HepG2 (cell line): Measurements from ENCODE around the gene PSME3IP1. TPM values are rescaled to one million over a fixed set of nuclear protein-coding genes. Genes with fewer than 3 reads are reported as not detected.

Experiments used
- ATAC-seq: fragments of 200-7000 bp; cut with Tn5 transposase; 3 replicates; pipeline ENCODE4 v1.9.1; 2020; ENCODE audit warnings: mild to moderate bottlenecking, moderate library complexity
- BruUV-seq: library from RNA; stranded (reverse); fragments of 400-500 nt; replicated peaks from 2 replicates; lab custom pipeline; 2021; lab: Mats Ljungman, UMichigan
- CTCF ChIA-PET: fragments of 300-600 bp; formaldehyde crosslinking; extraction: SDS; loops from one replicate; lab custom pipeline; 2021; ENCODE audit warnings: low total read pairs, inconsistent platforms, low intra/inter-chr PET ratio; lab: Yijun Ruan, JAX
- POLR2A ChIA-PET: fragments of 350-600 bp; sonication (Branson Sonifier 250); formaldehyde crosslinking; loops from one replicate; lab custom pipeline; 2020; ENCODE audit warnings: antibody characterized with exemption, inconsistent platforms; lab: Yijun Ruan, JAX
- DNase-seq: peaks from one replicate; pipeline ENCODE4 v3.0.0-alpha.2; 2015; ENCODE audit warnings: low spot score
- FAIRE-seq: peaks from 3 replicates; lab custom pipeline; 2011; peaks lifted over from hg19 to GRCh38; lab: Jason Lieb, UNC
- H2AFZ ChIP-seq: one replicate; pipeline ENCODE4 v1.6.1; 2011; ENCODE audit warnings: low read length, inconsistent platforms
- H3K27ac ChIP-seq: fragments of 300-600 bp; 3 replicates; pipeline ENCODE4 v1.8.0; 2011; ENCODE audit warnings: mixed run types, mild to moderate bottlenecking, mixed read lengths, low read length, inconsistent platforms; ENCODE audit not compliant: insufficient read depth; ENCODE audit errors: extremely low read length
- H3K27me3 ChIP-seq, 2 experiments: fragments of 200-600 bp in 1 of 2; 2 replicates in 1 of 2; 3 replicates in 1 of 2; pipeline versions ENCODE4 v1.6.0 to v1.8.0; 2011; ENCODE audit warnings: low read length in 2 of 2, mild to moderate bottlenecking in 2 of 2, moderate library complexity in 2 of 2, inconsistent platforms in 1 of 2; ENCODE audit not compliant: insufficient read depth in 2 of 2, control insufficient read depth in 1 of 2
- H3K36me3 ChIP-seq, 2 experiments: fragments of 200-600 bp in 1 of 2; replicated peaks in 1 of 2; 2 replicates in 1 of 2; 3 replicates in 1 of 2; pipeline versions ENCODE4 v1.5.1 to v1.8.0; 2011; ENCODE audit warnings: low read length in 2 of 2, inconsistent platforms in 1 of 2; ENCODE audit not compliant: insufficient read depth in 2 of 2, control insufficient read depth in 1 of 2
- H3K4me1 ChIP-seq: 2 replicates; pipeline ENCODE4 v1.5.1; 2012; ENCODE audit warnings: low read length, inconsistent platforms; ENCODE audit not compliant: insufficient read depth
- H3K4me2 ChIP-seq: 2 replicates; pipeline ENCODE4 v1.6.0; 2011; ENCODE audit warnings: low read depth, low read length, inconsistent platforms
- H3K4me3 ChIP-seq, 3 experiments: fragments of 200-600 bp in 1 of 3; sonication (generic), shearing (Covaris generic) in 1 of 3; replicated peaks in 1 of 3; 2 replicates each; pipeline ENCODE4 v1.5.1; 2011 to 2016; ENCODE audit warnings: low read length in 3 of 3, inconsistent platforms in 2 of 3, low read depth in 2 of 3, mild to moderate bottlenecking in 2 of 3, control low read depth in 1 of 3, mixed read lengths in 1 of 3; ENCODE audit not compliant: insufficient read depth in 1 of 3
- H3K79me2 ChIP-seq: one replicate; pipeline ENCODE4 v1.6.1; 2011; ENCODE audit warnings: low read length, inconsistent platforms; ENCODE audit not compliant: insufficient read depth
- H3K9ac ChIP-seq: 2 replicates; pipeline ENCODE4 v1.6.0; 2011; ENCODE audit warnings: mild to moderate bottlenecking, low read depth, low read length, inconsistent platforms; ENCODE audit not compliant: insufficient read depth
- H3K9me3 ChIP-seq: 2 replicates; pipeline ENCODE4 v1.5.1; 2012; ENCODE audit warnings: mild to moderate bottlenecking, low read length
- H4K20me1 ChIP-seq: 2 replicates; pipeline ENCODE4 v1.6.0; 2011; ENCODE audit warnings: inconsistent platforms, mild to moderate bottlenecking, low read length, moderate library complexity; ENCODE audit not compliant: insufficient read depth
- DPF2 ChIP-seq: sonication (generic); formaldehyde crosslinking; IDR thresholded peaks from 2 replicates; pipeline ENCODE4 v1.4.0; 2020; ENCODE audit warnings: mild to moderate bottlenecking, low read depth, missing genetic modification reagents, borderline replicate concordance
- FOXP1 ChIP-seq, 2 experiments: fragments of 450-650 bp in 1 of 2; IDR thresholded peaks; 2 replicates each; pipeline ENCODE4 v1.6.1; 2017 to 2018; ENCODE audit warnings: antibody characterized with exemption in 1 of 2
- GATA4 ChIP-seq: sonication (generic); IDR thresholded peaks from 2 replicates; pipeline ENCODE4 v1.6.1; 2016; ENCODE audit warnings: antibody characterized with exemption, low read depth, borderline replicate concordance
- RBAK ChIP-seq: sonication (generic); formaldehyde crosslinking; IDR thresholded peaks from 2 replicates; pipeline ENCODE4 v1.5.1; 2020; ENCODE audit warnings: mild to moderate bottlenecking, missing genetic modification reagents
- SAP130 ChIP-seq: IDR thresholded peaks from 2 replicates; pipeline ENCODE4 v1.6.1; 2016; ENCODE audit warnings: low read depth
- SNAI1 ChIP-seq: sonication (generic); formaldehyde crosslinking; IDR thresholded peaks from 2 replicates; pipeline ENCODE4 v1.5.0; 2020; ENCODE audit warnings: mild to moderate bottlenecking, missing genetic modification reagents, borderline replicate concordance
- TCF7L2 ChIP-seq: IDR thresholded peaks from 2 replicates; pipeline ENCODE4 v1.6.1; 2011; ENCODE audit warnings: mild to moderate bottlenecking, low read depth, low read length, moderate library complexity
- TERF1 ChIP-seq: sonication (generic); formaldehyde crosslinking; IDR thresholded peaks from 2 replicates; pipeline ENCODE4 v1.8.0; 2022; ENCODE audit warnings: mild to moderate bottlenecking, missing genetic modification reagents, moderate library complexity
- ZBTB14 ChIP-seq: sonication (generic); formaldehyde crosslinking; IDR thresholded peaks from 2 replicates; pipeline ENCODE4 v1.4.0; 2020; ENCODE audit warnings: missing genetic modification reagents
- ZBTB7B ChIP-seq: sonication (generic); formaldehyde crosslinking; IDR thresholded peaks from 2 replicates; pipeline ENCODE4 v1.4.0; 2020; ENCODE audit warnings: missing genetic modification reagents
- ZNF225 ChIP-seq: sonication (generic); formaldehyde crosslinking; IDR thresholded peaks from 2 replicates; pipeline ENCODE4 v1.4.0; 2020; ENCODE audit warnings: mild to moderate bottlenecking, missing genetic modification reagents
- ZNF337 ChIP-seq: sonication (generic); formaldehyde crosslinking; IDR thresholded peaks from 2 replicates; pipeline ENCODE4 v1.5.1; 2020; ENCODE audit warnings: missing genetic modification reagents, low read depth, mild to moderate bottlenecking, borderline replicate concordance
- ZNF33B ChIP-seq: sonication (generic); formaldehyde crosslinking; IDR thresholded peaks from 2 replicates; pipeline ENCODE4 v1.5.1; 2020; ENCODE audit warnings: mild to moderate bottlenecking, missing genetic modification reagents
- ZNF407 ChIP-seq: sonication (generic); formaldehyde crosslinking; IDR thresholded peaks from one replicate; pipeline ENCODE4 v1.5.1; 2020; ENCODE audit warnings: mild to moderate bottlenecking, missing genetic modification reagents; ENCODE audit errors: not compliant biosample characterization
- ZNF644 ChIP-seq: IDR thresholded peaks from 2 replicates; pipeline ENCODE4 v1.6.1; 2016; ENCODE audit warnings: low read depth
- WGBS: methylation state at CpG from one replicate; pipeline ENCODE4 v1.1.6; 2017; ENCODE audit warnings: low lambda C conversion rate; 5-methylcytosine and 5-hydroxymethylcytosine counted together
- in situ Hi-C: cut with HindIII; loops from 2 replicates; pipeline ENCODE4 v1.10.0; 2017; ENCODE audit warnings: low pct_unique_long_range_greater_than_20kb; ENCODE audit not compliant: extremely low pct_ligation_motif_present
- intact Hi-C: fragments of 100-400 bp; cut with micrococcal nuclease; formaldehyde crosslinking; loops from one replicate; pipeline ENCODE4 v1.10.0; 2022; ENCODE audit not compliant: unreplicated experiment
- polyA plus RNA-seq, 8 experiments: library from polyadenylated mRNA; depleted of rRNA in 3 of 8; stranded (reverse) in 7 of 8; unstranded in 1 of 8; fragments of >200 nt; fragmentation: Illumina TruSeq in 4 of 8; extraction: Trizol in 4 of 8; gene quantifications; 2 replicates each; pipeline versions ENCODE4 v1.2.1 to v1.2.3, GENCODE V29; 2011 to 2016; ENCODE audit warnings: low read depth in 4 of 8, missing spikeins in 1 of 8, mixed read lengths in 1 of 8; ENCODE audit not compliant: insufficient read depth in 1 of 8
- total RNA-seq, 5 experiments: library from RNA; depleted of rRNA; stranded (reverse); fragments of >200 nt; fragmentation: Illumina TruSeq; extraction: Trizol; gene quantifications; 2 replicates each; pipeline ENCODE4 v1.2.3, GENCODE V29; 2016; ENCODE audit warnings: low read depth in 1 of 5

The PSME3IP1 gene
- total and polyA plus RNA-seq, 2 of the 13 experiments (the other 11 are each of a cell fraction or from before 2014, with no cell fraction given), result 90.8 to 99.8 TPM

GRCh38 chr16:57167538-57167937 is 18.3 kb downstream of the PSME3IP1 start:
- H3K27me3 ChIP-seq, result no peaks in the 10 kb centered on the region
- ChIA-PET CTCF (interaction anchor here (0.9 to 2.4 kb wide), 4 partner anchors 75 to 373 kb away, joined by 3 to 16 read pairs (median 4); partner anchors contain the start of gene CPNE2), POLR2A (no interaction called here)
- BruUV-seq, result no TSS peak
- no peak overlapping the region for H3K4me3 ChIP-seq
- DNase-seq, result no peak
- in situ Hi-C loops, result loop anchor here (5.0 kb wide), 1 partner anchor 75 kb away; the partner anchor contains the start of gene CPNE2
- no peak for ATAC-seq
- WGBS, result 94% methylated on average over 3 of the region's 3 CpGs
- no peak overlapping the region for H3K4me2 ChIP-seq
- no peaks in the 10 kb centered on the region for H3K79me2 ChIP-seq
- no peak for FAIRE-seq
- no peaks in the 10 kb centered on the region for H4K20me1 ChIP-seq
- peaks cover 5% of the 10 kb centered on the region for H3K4me1 ChIP-seq
- H3K27ac ChIP-seq, result no peak overlapping the region
- H2AFZ ChIP-seq, result no peak overlapping the region
- intact Hi-C loops, result no loop called here
- H3K9me3 ChIP-seq, result no peaks in the 10 kb centered on the region
- no peak overlapping the region for H3K9ac ChIP-seq
- peaks cover 19 to 60% of the 10 kb centered on the region in 2 experiments for H3K36me3 ChIP-seq
- TF ChIP-seq SNAI1 (CRISPR knock-in tag), result no peak
- TF ChIP-seq SAP130 (CRISPR knock-in tag), result no peak
- no peak for TF ChIP-seq FOXP1 (IDR thresholded peaks at IDR 0.05)
- TF ChIP-seq FOXP1 (CRISPR knock-in tag; IDR thresholded peaks at IDR 0.05), result no peak
- no peak for TF ChIP-seq ZNF407 (CRISPR knock-in tag)
- no peak for TF ChIP-seq ZNF337
- no peak for TF ChIP-seq TCF7L2
- TF ChIP-seq ZNF644 (CRISPR knock-in tag), result no peak
- no peak for TF ChIP-seq ZBTB14
- no peak for TF ChIP-seq ZNF33B (CRISPR knock-in tag)
- no peak for TF ChIP-seq ZNF225
- TF ChIP-seq TERF1 (CRISPR knock-in tag), result no peak
- no peak for TF ChIP-seq ZBTB7B
- no peak for TF ChIP-seq GATA4
- no peak for TF ChIP-seq RBAK (CRISPR knock-in tag)
- no peak for TF ChIP-seq DPF2
